Measurements from ENCODE around the gene MYL4. TPM values are rescaled to one million over a fixed set of nuclear protein-coding genes. Genes with fewer than 3 reads are reported as not detected.

The MYL4 gene
- total and polyA plus RNA-seq, 10 of the 15 experiments (the other 5 are each of a cell fraction or from before 2014, with no cell fraction given): 0.23 to 1.6 (median 0.58) TPM; not detected in 3

DNA sequence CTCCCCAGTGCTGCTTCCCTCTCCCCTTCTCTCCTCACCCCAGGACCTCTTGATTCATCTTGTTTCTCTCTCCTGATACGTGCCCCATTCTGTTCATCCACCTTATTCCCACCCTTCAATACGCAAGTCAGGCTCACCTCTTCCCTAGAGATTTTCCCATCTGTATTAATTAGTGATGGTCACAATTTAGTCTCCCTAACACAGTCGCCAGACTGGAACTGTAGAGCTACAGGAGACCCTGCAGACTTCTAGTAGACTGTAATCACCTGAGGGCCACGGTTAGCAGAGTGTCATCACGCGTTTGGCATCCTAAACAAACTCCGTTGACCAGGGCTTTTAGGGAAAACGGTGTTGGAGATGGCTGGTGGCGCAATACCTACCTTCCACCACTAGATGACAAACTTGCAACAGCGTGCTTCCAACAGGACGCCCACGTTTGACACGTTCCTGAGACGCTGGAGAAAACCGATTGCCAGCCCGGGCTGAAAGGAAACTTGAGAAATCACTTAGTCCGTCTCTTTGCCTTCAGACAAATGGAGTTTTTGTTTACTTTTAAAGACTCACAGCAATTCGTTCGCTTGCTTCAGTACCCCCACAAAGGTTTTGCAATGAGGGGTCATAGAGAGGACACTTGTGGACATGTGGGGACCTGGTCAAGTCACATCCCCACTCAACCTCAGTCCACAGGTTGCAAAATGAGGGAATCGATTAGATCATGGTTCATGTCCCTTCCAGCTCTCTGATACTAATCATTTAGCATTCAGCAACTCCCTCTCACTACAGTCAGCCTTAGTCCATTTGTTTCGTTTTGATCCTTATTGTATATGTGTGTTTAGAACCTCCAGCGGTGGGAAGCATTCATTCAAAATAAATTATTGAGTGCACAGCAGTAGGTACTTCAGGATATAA, 20.6 kb downstream of the MYL4 start (continued):
- TF ChIP-seq SPI1 (IDR thresholded peaks at IDR 0.05; ENCODE audit: borderline replicate concordance, insufficient read depth, low read depth, low read length) (no peak), BCL11A (IDR thresholded peaks at IDR 0.05; ENCODE audit: low read depth, low read length) (no peak), LARP7 (IDR thresholded peaks at IDR 0.05) (no peak), POU2F2 (IDR thresholded peaks at IDR 0.05; ENCODE audit: borderline replicate concordance, low read depth, low read length) (peak; percentile 73; the same call in 2 of the 3 replicates), GABPA (IDR thresholded peaks at IDR 0.05; ENCODE audit: low read depth) (no peak), ZNF274 (IDR thresholded peaks at IDR 0.05; ENCODE audit: insufficient read depth, insufficient read length) (no peak), NRF1 (conservative IDR thresholded peaks at IDR 0.05; ENCODE audit: low read depth, low read length) (no peak), TCF12 (IDR thresholded peaks at IDR 0.05; ENCODE audit: low read depth, low read length) (no peak), NFYA (IDR thresholded peaks at IDR 0.05; ENCODE audit: borderline replicate concordance, low read depth, low read length) (no peak)
- TF ChIP-seq, protein P1, sequence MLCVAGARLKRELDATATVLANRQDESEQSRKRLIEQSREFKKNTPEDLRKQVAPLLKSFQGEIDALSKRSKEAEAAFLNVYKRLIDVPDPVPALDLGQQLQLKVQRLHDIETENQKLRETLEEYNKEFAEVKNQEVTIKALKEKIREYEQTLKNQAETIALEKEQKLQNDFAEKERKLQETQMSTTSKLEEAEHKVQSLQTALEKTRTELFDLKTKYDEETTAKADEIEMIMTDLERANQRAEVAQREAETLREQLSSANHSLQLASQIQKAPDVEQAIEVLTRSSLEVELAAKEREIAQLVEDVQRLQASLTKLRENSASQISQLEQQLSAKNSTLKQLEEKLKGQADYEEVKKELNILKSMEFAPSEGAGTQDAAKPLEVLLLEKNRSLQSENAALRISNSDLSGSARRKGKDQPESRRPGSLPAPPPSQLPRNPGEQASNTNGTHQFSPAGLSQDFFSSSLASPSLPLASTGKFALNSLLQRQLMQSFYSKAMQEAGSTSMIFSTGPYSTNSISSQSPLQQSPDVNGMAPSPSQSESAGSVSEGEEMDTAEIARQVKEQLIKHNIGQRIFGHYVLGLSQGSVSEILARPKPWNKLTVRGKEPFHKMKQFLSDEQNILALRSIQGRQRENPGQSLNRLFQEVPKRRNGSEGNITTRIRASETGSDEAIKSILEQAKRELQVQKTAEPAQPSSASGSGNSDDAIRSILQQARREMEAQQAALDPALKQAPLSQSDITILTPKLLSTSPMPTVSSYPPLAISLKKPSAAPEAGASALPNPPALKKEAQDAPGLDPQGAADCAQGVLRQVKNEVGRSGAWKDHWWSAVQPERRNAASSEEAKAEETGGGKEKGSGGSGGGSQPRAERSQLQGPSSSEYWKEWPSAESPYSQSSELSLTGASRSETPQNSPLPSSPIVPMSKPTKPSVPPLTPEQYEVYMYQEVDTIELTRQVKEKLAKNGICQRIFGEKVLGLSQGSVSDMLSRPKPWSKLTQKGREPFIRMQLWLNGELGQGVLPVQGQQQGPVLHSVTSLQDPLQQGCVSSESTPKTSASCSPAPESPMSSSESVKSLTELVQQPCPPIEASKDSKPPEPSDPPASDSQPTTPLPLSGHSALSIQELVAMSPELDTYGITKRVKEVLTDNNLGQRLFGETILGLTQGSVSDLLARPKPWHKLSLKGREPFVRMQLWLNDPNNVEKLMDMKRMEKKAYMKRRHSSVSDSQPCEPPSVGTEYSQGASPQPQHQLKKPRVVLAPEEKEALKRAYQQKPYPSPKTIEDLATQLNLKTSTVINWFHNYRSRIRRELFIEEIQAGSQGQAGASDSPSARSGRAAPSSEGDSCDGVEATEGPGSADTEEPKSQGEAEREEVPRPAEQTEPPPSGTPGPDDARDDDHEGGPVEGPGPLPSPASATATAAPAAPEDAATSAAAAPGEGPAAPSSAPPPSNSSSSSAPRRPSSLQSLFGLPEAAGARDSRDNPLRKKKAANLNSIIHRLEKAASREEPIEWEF (IDR thresholded peaks at IDR 0.05; ENCODE audit: insufficient replicate concordance, low read depth, low read length): peak; percentile 51
- TF ChIP-seq, protein P2, sequence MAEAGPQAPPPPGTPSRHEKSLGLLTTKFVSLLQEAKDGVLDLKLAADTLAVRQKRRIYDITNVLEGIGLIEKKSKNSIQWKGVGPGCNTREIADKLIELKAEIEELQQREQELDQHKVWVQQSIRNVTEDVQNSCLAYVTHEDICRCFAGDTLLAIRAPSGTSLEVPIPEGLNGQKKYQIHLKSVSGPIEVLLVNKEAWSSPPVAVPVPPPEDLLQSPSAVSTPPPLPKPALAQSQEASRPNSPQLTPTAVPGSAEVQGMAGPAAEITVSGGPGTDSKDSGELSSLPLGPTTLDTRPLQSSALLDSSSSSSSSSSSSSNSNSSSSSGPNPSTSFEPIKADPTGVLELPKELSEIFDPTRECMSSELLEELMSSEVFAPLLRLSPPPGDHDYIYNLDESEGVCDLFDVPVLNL (IDR thresholded peaks at IDR 0.05; ENCODE audit: low read depth, low read length): no peak
- TF ChIP-seq, protein P3, sequence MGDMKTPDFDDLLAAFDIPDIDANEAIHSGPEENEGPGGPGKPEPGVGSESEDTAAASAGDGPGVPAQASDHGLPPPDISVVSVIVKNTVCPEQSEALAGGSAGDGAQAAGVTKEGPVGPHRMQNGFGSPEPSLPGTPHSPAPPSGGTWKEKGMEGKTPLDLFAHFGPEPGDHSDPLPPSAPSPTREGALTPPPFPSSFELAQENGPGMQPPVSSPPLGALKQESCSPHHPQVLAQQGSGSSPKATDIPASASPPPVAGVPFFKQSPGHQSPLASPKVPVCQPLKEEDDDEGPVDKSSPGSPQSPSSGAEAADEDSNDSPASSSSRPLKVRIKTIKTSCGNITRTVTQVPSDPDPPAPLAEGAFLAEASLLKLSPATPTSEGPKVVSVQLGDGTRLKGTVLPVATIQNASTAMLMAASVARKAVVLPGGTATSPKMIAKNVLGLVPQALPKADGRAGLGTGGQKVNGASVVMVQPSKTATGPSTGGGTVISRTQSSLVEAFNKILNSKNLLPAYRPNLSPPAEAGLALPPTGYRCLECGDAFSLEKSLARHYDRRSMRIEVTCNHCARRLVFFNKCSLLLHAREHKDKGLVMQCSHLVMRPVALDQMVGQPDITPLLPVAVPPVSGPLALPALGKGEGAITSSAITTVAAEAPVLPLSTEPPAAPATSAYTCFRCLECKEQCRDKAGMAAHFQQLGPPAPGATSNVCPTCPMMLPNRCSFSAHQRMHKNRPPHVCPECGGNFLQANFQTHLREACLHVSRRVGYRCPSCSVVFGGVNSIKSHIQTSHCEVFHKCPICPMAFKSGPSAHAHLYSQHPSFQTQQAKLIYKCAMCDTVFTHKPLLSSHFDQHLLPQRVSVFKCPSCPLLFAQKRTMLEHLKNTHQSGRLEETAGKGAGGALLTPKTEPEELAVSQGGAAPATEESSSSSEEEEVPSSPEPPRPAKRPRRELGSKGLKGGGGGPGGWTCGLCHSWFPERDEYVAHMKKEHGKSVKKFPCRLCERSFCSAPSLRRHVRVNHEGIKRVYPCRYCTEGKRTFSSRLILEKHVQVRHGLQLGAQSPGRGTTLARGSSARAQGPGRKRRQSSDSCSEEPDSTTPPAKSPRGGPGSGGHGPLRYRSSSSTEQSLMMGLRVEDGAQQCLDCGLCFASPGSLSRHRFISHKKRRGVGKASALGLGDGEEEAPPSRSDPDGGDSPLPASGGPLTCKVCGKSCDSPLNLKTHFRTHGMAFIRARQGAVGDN (IDR thresholded peaks at IDR 0.05): peak; percentile 65
- TF ChIP-seq, protein P4, sequence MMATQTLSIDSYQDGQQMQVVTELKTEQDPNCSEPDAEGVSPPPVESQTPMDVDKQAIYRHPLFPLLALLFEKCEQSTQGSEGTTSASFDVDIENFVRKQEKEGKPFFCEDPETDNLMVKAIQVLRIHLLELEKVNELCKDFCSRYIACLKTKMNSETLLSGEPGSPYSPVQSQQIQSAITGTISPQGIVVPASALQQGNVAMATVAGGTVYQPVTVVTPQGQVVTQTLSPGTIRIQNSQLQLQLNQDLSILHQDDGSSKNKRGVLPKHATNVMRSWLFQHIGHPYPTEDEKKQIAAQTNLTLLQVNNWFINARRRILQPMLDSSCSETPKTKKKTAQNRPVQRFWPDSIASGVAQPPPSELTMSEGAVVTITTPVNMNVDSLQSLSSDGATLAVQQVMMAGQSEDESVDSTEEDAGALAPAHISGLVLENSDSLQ (IDR thresholded peaks at IDR 0.05): no peak; the same call in 1 of the 2 replicates
- TF ChIP-seq, protein P5, sequence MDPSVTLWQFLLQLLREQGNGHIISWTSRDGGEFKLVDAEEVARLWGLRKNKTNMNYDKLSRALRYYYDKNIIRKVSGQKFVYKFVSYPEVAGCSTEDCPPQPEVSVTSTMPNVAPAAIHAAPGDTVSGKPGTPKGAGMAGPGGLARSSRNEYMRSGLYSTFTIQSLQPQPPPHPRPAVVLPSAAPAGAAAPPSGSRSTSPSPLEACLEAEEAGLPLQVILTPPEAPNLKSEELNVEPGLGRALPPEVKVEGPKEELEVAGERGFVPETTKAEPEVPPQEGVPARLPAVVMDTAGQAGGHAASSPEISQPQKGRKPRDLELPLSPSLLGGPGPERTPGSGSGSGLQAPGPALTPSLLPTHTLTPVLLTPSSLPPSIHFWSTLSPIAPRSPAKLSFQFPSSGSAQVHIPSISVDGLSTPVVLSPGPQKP (IDR thresholded peaks at IDR 0.05; ENCODE audit: low read depth, low read length): no peak

Data from GM12878 (cell line).